DOHH2 (cell line): ENCODE measurements around the gene TRO.

ENCODE experiments used
- EZH2phosphoT487 ChIP-seq: fragments of 200-600 bp; sonication (generic); IDR thresholded peaks from 2 replicates; pipeline ENCODE4 v1.6.1; 2017; ENCODE audit warnings: borderline replicate concordance, mild to moderate bottlenecking, antibody characterized with exemption, low read length, moderate library complexity, mixed read lengths
- TF ChIP-seq, protein P1 (sequence below): fragments of 200-600 bp; sonication (generic); IDR thresholded peaks from one replicate; pipeline ENCODE4 v1.5.1; 2014; ENCODE audit warnings: antibody characterized with exemption, mild to moderate bottlenecking, low read depth, low read length; ENCODE audit not compliant: poor library complexity, severe bottlenecking

DNA sequence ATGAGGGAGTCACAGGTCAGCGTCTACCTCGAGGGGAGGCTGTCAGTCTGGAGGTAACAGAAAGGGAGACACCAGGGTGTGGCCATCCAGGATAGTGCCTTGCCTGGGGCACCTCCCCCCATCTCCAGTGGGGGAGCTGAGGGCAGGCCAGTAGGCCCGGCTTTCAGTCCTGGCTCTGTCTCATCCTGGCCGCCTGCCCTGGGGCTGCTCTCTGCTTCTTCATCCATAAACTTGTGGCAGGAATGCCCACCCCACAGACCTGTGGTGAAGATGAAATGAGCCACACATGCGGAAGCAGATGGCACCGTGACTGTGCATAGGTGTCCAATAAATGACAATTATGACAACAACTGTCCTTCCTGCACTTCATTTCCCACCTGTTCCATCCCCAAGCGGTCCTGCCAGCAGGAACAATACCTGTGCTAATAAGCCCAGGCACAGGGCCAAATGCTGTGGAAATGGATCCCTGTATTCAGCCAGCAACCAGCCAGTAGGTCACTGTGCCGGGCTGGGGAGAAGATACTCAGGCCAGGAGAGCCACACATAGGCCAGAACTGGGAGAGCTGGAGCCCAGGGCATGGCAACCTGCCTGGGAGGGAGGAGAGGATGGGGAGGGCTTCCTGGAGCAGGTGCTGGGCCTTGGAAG, 30.2 kb downstream of the TRO start:
- TF ChIP-seq, protein P1, sequence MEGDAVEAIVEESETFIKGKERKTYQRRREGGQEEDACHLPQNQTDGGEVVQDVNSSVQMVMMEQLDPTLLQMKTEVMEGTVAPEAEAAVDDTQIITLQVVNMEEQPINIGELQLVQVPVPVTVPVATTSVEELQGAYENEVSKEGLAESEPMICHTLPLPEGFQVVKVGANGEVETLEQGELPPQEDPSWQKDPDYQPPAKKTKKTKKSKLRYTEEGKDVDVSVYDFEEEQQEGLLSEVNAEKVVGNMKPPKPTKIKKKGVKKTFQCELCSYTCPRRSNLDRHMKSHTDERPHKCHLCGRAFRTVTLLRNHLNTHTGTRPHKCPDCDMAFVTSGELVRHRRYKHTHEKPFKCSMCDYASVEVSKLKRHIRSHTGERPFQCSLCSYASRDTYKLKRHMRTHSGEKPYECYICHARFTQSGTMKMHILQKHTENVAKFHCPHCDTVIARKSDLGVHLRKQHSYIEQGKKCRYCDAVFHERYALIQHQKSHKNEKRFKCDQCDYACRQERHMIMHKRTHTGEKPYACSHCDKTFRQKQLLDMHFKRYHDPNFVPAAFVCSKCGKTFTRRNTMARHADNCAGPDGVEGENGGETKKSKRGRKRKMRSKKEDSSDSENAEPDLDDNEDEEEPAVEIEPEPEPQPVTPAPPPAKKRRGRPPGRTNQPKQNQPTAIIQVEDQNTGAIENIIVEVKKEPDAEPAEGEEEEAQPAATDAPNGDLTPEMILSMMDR = no peak
- TF ChIP-seq EZH2phosphoT487 = no peak
